ENCODE results near the gene PHF11. TPM values are rescaled to one million over a fixed set of nuclear protein-coding genes. Genes with fewer than 3 reads are reported as not detected.

Gene PHF11
- total RNA-seq, 2 donors from 2014 or later, result 22.7 to 30.1 TPM

DNA sequence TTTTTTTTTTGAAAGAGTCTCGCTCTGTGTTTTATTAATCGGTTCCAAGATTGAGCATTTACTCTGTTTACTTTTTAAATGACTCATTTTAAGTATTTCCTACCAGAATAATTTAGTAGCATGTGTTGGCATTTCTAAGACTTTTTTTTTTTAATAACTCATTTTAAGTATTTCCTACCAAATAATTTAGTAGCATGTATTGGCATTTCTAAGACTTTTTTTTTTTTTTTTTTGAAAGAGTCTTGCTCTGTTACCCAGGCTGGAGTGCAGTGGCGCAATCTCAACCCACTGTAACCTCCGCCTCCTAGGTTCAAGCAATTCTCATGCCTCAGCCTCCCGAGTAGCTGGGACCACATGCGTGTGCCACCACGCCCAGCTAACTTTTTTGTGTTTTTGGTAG is 38.5 kb upstream of the PHF11 start:
- Histone ChIP-seq H3K4me3 (no peak overlapping the region), H3K27me3 (no peaks in the 10 kb centered on the region), H3K36me3 (replicated peaks in 1 of 2; ENCODE audit: insufficient read depth in 1 of 2, low read depth in 2 of 2) (peaks cover 0 to 3% of the 10 kb centered on the region in 2 donors), H3K4me1 (peaks cover 8% of the 10 kb centered on the region), H3K27ac (no peak overlapping the region), H3K9me3 (no peaks in the 10 kb centered on the region)
- ATAC-seq (no peak), DNase-seq (no peak)
- WGBS, 2 donors, result 72 to 81% methylated on average over 7 of the region's 7 CpGs
- TF ChIP-seq, protein P1, sequence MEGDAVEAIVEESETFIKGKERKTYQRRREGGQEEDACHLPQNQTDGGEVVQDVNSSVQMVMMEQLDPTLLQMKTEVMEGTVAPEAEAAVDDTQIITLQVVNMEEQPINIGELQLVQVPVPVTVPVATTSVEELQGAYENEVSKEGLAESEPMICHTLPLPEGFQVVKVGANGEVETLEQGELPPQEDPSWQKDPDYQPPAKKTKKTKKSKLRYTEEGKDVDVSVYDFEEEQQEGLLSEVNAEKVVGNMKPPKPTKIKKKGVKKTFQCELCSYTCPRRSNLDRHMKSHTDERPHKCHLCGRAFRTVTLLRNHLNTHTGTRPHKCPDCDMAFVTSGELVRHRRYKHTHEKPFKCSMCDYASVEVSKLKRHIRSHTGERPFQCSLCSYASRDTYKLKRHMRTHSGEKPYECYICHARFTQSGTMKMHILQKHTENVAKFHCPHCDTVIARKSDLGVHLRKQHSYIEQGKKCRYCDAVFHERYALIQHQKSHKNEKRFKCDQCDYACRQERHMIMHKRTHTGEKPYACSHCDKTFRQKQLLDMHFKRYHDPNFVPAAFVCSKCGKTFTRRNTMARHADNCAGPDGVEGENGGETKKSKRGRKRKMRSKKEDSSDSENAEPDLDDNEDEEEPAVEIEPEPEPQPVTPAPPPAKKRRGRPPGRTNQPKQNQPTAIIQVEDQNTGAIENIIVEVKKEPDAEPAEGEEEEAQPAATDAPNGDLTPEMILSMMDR (IDR thresholded peaks at IDR 0.05), result no peak
- no peak for TF ChIP-seq POLR2A (IDR thresholded peaks at IDR 0.05)
- intact Hi-C loops (cut with DNase I), result no loop called here

DNA sequence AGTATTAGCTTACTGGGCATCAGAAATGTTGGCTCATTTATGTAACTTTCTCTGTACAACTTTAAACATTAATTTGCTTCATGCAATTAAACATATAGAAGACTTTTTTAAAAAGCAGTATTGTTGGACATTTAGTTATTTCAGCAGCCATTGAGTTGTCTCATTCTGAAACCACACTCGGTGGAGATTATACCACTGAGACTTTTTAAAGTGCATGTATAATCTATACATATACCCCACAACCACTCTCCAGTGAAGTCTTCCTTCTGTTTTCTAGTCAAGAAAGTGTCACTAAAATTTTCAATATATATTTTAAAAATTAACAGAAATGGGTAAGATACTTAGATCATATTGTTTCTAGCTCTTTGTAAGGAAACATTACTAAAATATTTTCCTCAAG is 36.2 kb upstream of the PHF11 start:
- Histone ChIP-seq H3K36me3 (replicated peaks in 1 of 2; ENCODE audit: insufficient read depth in 1 of 2, low read depth in 2 of 2) (peaks cover 0 to 3% of the 10 kb centered on the region in 2 donors), H3K9me3 (no peaks in the 10 kb centered on the region), H3K4me3 (no peak overlapping the region), H3K27me3 (no peaks in the 10 kb centered on the region), H3K4me1 (peaks cover 2% of the 10 kb centered on the region), H3K27ac (no peak overlapping the region)
- DNase-seq, result no peak
- 91 to 95% methylated on average over 1 of the region's 1 CpG for WGBS, 2 donors
- ATAC-seq, result no peak
- TF ChIP-seq, protein P1 (IDR thresholded peaks at IDR 0.05), result no peak
- no peak for TF ChIP-seq POLR2A (IDR thresholded peaks at IDR 0.05)
- intact Hi-C loops (cut with DNase I), result no loop called here

DNA sequence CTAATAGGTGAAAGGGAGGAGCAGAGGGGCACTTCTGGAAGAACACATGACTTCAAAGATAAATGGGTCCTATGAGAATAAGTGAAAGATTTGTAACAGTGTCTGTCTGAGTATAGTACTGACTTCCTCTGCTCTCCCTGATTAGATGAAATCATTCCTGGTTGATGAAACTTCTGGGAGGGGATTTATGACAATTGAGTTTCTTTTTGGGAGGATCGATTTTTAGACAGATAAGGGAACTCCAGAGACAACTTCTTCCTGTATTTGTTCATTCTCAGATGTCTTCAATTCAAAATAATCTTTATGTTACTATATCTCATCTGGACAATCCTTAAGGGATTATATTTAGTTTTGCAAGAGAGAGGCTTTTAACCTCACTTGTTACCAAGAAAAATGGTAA is 31.7 kb upstream of the PHF11 start:
- WGBS, 2 donors, result 60 to 82% methylated on average over 1 of the region's 1 CpG
- Histone ChIP-seq H3K27me3 (no peaks in the 10 kb centered on the region), H3K36me3 (replicated peaks in 1 of 2; ENCODE audit: insufficient read depth in 1 of 2, low read depth in 2 of 2) (peaks cover 0 to 3% of the 10 kb centered on the region in 2 donors)

DNA sequence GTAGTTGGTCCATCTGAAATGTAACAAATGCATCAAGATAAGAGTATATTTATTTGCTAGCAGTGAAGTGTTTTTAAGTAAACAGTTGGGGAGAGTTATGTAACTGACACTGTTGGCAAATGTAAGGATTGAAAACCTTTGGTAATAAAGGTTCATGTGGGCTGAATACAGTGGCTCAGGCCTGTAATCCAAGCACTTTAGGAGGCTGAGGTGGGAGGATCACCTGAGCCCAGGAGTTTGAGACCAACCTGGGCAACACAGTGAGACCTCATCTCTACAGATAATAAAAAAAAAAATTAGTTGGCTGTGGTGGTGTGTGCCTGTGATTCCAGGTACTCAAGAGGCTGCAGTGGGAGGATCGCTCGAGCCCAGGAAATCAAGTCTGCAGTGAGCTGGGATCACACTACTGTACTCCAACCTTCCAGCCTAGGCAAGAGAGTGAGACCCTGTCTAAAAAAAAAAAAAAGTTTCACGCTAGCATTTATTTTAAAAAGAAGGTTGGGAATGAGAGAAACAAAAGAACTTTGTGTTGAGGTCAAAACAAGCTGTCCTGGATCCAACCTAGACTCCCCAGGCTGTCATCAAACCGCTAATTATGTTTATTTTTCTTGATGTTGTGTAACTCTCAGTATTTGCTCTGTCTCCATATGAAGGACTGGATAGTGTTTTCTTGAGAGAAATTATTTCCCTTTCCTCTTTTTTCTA is 31.0 kb upstream of the PHF11 start:
- no peaks in the 10 kb centered on the region for H3K27me3 ChIP-seq
- peak; percentile 69 for ATAC-seq
- intact Hi-C loops (cut with DNase I), result no loop called here
- peak in 1 of 4 donors; percentile 12 for DNase-seq
- H3K4me1 ChIP-seq, result peaks cover 31% of the 10 kb centered on the region
- no peaks in the 10 kb centered on the region for H3K9me3 ChIP-seq
- H3K4me3 ChIP-seq, result no peak overlapping the region
- 35 to 47% methylated on average over 4 of the region's 4 CpGs for WGBS, 2 donors
- TF ChIP-seq, protein P1 (IDR thresholded peaks at IDR 0.05), result no peak
- no peak for TF ChIP-seq POLR2A (IDR thresholded peaks at IDR 0.05)
- H3K27ac ChIP-seq, result peak overlapping the region in 3 of 4 donors; percentile 32 to 78 (median 40)
- peaks cover 0 to 3% of the 10 kb centered on the region in 2 donors for H3K36me3 ChIP-seq (replicated peaks in 1 of 2; ENCODE audit: insufficient read depth in 1 of 2, low read depth in 2 of 2)

More for the DNA sequence above, 31.7 kb upstream of the PHF11 start:
- Histone ChIP-seq H3K4me3 (no peak overlapping the region), H3K9me3 (no peaks in the 10 kb centered on the region), H3K4me1 (peaks cover 31% of the 10 kb centered on the region), H3K27ac (peak overlapping the region in 1 of 4 donors; percentile 78)
- intact Hi-C loops (cut with DNase I), result no loop called here
- no peak for ATAC-seq
- no peak for DNase-seq
- TF ChIP-seq, protein P1 (IDR thresholded peaks at IDR 0.05), result no peak
- TF ChIP-seq POLR2A (IDR thresholded peaks at IDR 0.05), result no peak
